Erythroblast (primary cell): ENCODE results near the gene TSC1.

ENCODE experiments used
- GATA1 ChIP-seq: IDR thresholded peaks from 2 replicates; pipeline ENCODE4 v1.6.1; 2011; ENCODE audit warnings: low read depth, mild to moderate bottlenecking, control low read depth, low read length, moderate library complexity
- POLR2A ChIP-seq: IDR thresholded peaks from 2 replicates; pipeline ENCODE4 v1.6.1; 2011; ENCODE audit warnings: mild to moderate bottlenecking, low read length

DNA sequence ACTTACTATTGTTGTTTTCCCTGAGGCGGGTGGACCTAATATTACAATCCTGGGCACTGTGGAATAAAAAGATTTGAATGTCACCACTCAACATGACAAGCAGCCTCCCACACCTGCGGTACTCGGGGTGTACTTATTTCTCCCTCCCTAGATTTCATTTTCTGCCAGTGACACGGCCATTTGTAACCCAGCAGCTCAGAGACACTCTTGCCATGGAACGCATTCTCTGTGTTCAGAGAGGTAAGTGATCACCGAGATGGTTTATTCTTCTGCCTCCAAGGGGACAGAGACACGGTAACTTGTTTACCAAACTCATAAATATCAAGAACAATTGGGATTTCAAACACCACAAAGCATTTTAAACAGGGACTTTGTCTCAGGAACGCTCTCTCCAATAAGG lies 77.5 kb downstream of the TSC1 start:
- no peak for TF ChIP-seq POLR2A
- TF ChIP-seq GATA1 = no peak
